Activated CD8-positive, alpha-beta T cell treated with anti-CD3 and anti-CD28 coated beads for 36 hours (primary cell): Measurements from ENCODE around the gene MPPED1. TPM values are rescaled to one million over a fixed set of nuclear protein-coding genes. Genes with fewer than 3 reads are reported as not detected.

Experiments
- ATAC-seq: fragments of 200-7000 bp; cut with Tn5 transposase; one replicate; pipeline ENCODE4 v1.10.0; 2021; ENCODE audit warnings: mild to moderate bottlenecking, moderate library complexity
- CTCF ChIA-PET: fragments of 350-600 bp; sonication (Branson Sonifier 250); formaldehyde crosslinking; loops from one replicate; lab custom pipeline; 2021; ENCODE audit warnings: antibody characterized with exemption; lab: Charles Lee
- POLR2A ChIA-PET: fragments of 350-600 bp; sonication (Branson Sonifier 250); formaldehyde crosslinking; loops from one replicate; lab custom pipeline; 2021; ENCODE audit warnings: antibody characterized with exemption; lab: Charles Lee
- DNase-seq: peaks from one replicate; pipeline ENCODE4 v3.0.0-alpha.2; 2020
- H3K27ac Mint-ChIP-seq: one replicate; pipeline ENCODE4 v1.8.0; 2021; ENCODE audit warnings: mild to moderate bottlenecking, mixed read lengths
- H3K27me3 Mint-ChIP-seq: one replicate; pipeline ENCODE4 v1.8.0; 2021; ENCODE audit warnings: mixed read lengths
- H3K36me3 Mint-ChIP-seq: one replicate; pipeline ENCODE4 v1.8.0; 2021; ENCODE audit warnings: low read depth, mixed read lengths
- H3K4me1 Mint-ChIP-seq: one replicate; pipeline ENCODE4 v1.8.0; 2021; ENCODE audit warnings: low read depth, mixed read lengths
- H3K4me3 Mint-ChIP-seq: one replicate; pipeline ENCODE4 v1.8.0; 2021; ENCODE audit warnings: mild to moderate bottlenecking, moderate library complexity, mixed read lengths
- H3K9me3 Mint-ChIP-seq: one replicate; pipeline ENCODE4 v1.8.0; 2021; ENCODE audit warnings: mixed read lengths
- CTCF ChIP-seq: fragments of 200-600 bp; IDR thresholded peaks from one replicate; pipeline ENCODE4 v1.8.0; 2022; ENCODE audit warnings: antibody characterized with exemption, mild to moderate bottlenecking
- intact Hi-C: fragments of 100-400 bp; cut with micrococcal nuclease; formaldehyde crosslinking; loops from one replicate; pipeline ENCODE4 v1.10.0; 2022
- total RNA-seq, 2 experiments: library from RNA; stranded (reverse); gene quantifications; one replicate each; pipeline ENCODE4 v1.2.3, GENCODE V29; 2021

Gene MPPED1
- total RNA-seq, 2 experiments from 2014 or later = not detected

- H3K9me3 Mint-ChIP-seq = no peaks in the 10 kb centered on the region
- ATAC-seq (no peak), DNase-seq (no peak)
- no peaks in the 10 kb centered on the region for H3K4me1 Mint-ChIP-seq
- H3K27me3 Mint-ChIP-seq = peaks cover 25% of the 10 kb centered on the region
- no peak overlapping the region for H3K4me3 Mint-ChIP-seq
- no peaks in the 10 kb centered on the region for H3K36me3 Mint-ChIP-seq
- POLR2A ChIA-PET = no interaction called here
- no peak overlapping the region for H3K27ac Mint-ChIP-seq
- CTCF ChIA-PET = no interaction called here
- intact Hi-C loops = no loop called here
- no peak for TF ChIP-seq CTCF
These were observed 16.2 kb downstream of the MPPED1 start for GRCh38 chr22:43428005-43428485.

- H3K36me3 Mint-ChIP-seq = no peaks in the 10 kb centered on the region
- ATAC-seq = no peak
- POLR2A ChIA-PET = no interaction called here
These were observed 16.7 kb downstream of the MPPED1 start for GRCh38 chr22:43428521-43428920.

GRCh38 chr22:43429426-43429825 lies 17.6 kb downstream of the MPPED1 start:
- Mint-ChIP-seq H3K4me3 (no peak overlapping the region), H3K4me1 (no peaks in the 10 kb centered on the region), H3K27me3 (peaks cover 25% of the 10 kb centered on the region), H3K36me3 (no peaks in the 10 kb centered on the region), H3K9me3 (no peaks in the 10 kb centered on the region), H3K27ac (no peak overlapping the region)
- POLR2A ChIA-PET = no interaction called here
- TF ChIP-seq CTCF = no peak
- intact Hi-C loops = no loop called here
- ATAC-seq (no peak), DNase-seq (no peak)
- CTCF ChIA-PET = no interaction called here

More at GRCh38 chr22:43428521-43428920, 16.7 kb downstream of the MPPED1 start:
- Mint-ChIP-seq H3K27ac (no peak overlapping the region), H3K9me3 (no peaks in the 10 kb centered on the region), H3K27me3 (peaks cover 25% of the 10 kb centered on the region), H3K4me1 (no peaks in the 10 kb centered on the region), H3K4me3 (no peak overlapping the region)
- DNase-seq = no peak
- TF ChIP-seq CTCF = no peak
- intact Hi-C loops = no loop called here
- CTCF ChIA-PET = no interaction called here

- DNase-seq = no peak
- Mint-ChIP-seq H3K36me3 (no peaks in the 10 kb centered on the region), H3K4me3 (no peak overlapping the region), H3K9me3 (no peaks in the 10 kb centered on the region), H3K27ac (no peak overlapping the region), H3K4me1 (no peaks in the 10 kb centered on the region), H3K27me3 (peaks cover 24% of the 10 kb centered on the region)
- intact Hi-C loops = no loop called here
- no peak for TF ChIP-seq CTCF
- ChIA-PET POLR2A (no interaction called here), CTCF (no interaction called here)
- ATAC-seq = no peak
These were observed 20.2 kb downstream of the MPPED1 start for GRCh38 chr22:43431808-43432554.

GRCh38 chr22:43432883-43433415 lies 21.1 kb downstream of the MPPED1 start:
- no peak for ATAC-seq
- no peaks in the 10 kb centered on the region for H3K4me1 Mint-ChIP-seq
- peaks cover 22% of the 10 kb centered on the region for H3K27me3 Mint-ChIP-seq
- ChIA-PET CTCF (no interaction called here), POLR2A (interaction anchor here (1.0 kb wide), 1 partner anchor 65 kb away, joined by 3 read pairs; no protein-coding TSS in a partner anchor)
- DNase-seq = no peak
- no peaks in the 10 kb centered on the region for H3K36me3 Mint-ChIP-seq
- intact Hi-C loops = no loop called here
- TF ChIP-seq CTCF = no peak
- H3K27ac Mint-ChIP-seq = no peak overlapping the region
- no peak overlapping the region for H3K4me3 Mint-ChIP-seq
- H3K9me3 Mint-ChIP-seq = no peaks in the 10 kb centered on the region
